Right atrium auricular region (tissue), 2 donors: ENCODE results near the gene SORL1. TPM values are rescaled to one million over a fixed set of nuclear protein-coding genes. Genes with fewer than 3 reads are reported as not detected.

Experiments used
- DNase-seq: peaks from one replicate; pipeline ENCODE4 v3.0.0-alpha.2; 2019; ENCODE audit warnings: low spot score
- H3K27ac ChIP-seq, 2 donors: fragments of 200-600 bp; sonication (generic); 1 replicate in 1 of 2; 2 replicates in 1 of 2; pipeline ENCODE4 v1.5.1; 2016 to 2019
- H3K27me3 ChIP-seq, 2 donors: fragments of 200-600 bp; sonication (generic); one replicate each; pipeline versions ENCODE4 v1.5.1 to v1.6.0; 2017 to 2019
- H3K36me3 ChIP-seq: fragments of 200-600 bp; sonication (generic); one replicate; pipeline ENCODE4 v1.5.1; 2016
- H3K4me1 ChIP-seq, 2 donors: fragments of 200-600 bp; sonication (generic); one replicate each; pipeline versions ENCODE4 v1.5.1 to v1.6.0; 2017 to 2019
- H3K4me3 ChIP-seq, 2 donors: fragments of 200-600 bp; sonication (generic); 1 replicate in 1 of 2; 2 replicates in 1 of 2; pipeline ENCODE4 v1.5.1; 2017 to 2019; ENCODE audit warnings: mild to moderate bottlenecking in 1 of 2, moderate library complexity in 1 of 2
- H3K9me3 ChIP-seq, 2 donors: fragments of 200-600 bp; sonication (generic); one replicate each; pipeline ENCODE4 v1.5.1; 2019
- total RNA-seq, 2 donors: library from RNA; depleted of rRNA; stranded (reverse); fragments of >200 nt; gene quantifications; one replicate each; pipeline ENCODE4 v1.1.0, GENCODE V29; 2016
- TF ChIP-seq, protein P1 (sequence below), 2 donors: fragments of 200-600 bp; sonication (generic); IDR thresholded peaks; one replicate each; pipeline ENCODE4 v1.5.1; 2019; ENCODE audit warnings: antibody characterized with exemption in 2 of 2

Gene SORL1
- total RNA-seq, 2 donors from 2014 or later: 6.4 to 7.5 TPM

DNA sequence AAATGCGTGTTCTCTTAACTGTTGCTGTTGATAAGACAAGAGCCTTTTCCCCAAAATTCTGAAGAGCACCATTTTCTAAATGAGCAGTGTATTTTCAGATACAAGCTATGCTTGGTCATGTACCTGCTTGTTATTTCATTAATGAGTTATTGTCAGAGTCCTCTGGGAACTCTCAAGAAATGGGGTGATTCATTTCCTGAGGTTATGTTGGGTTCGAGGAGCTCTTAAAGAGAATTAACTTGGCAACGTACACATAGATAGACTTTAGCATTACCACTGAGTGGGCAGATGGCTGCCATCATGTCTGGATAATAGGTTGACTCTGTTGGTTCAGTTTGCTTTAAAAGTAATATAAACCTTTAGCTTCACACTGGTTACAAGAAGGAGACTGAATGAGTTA is 88.5 kb downstream of the SORL1 start:
- H3K27ac ChIP-seq: no peak overlapping the region
- no peak for DNase-seq
- H3K4me1 ChIP-seq: no peaks in the 10 kb centered on the region
- TF ChIP-seq, protein P1, sequence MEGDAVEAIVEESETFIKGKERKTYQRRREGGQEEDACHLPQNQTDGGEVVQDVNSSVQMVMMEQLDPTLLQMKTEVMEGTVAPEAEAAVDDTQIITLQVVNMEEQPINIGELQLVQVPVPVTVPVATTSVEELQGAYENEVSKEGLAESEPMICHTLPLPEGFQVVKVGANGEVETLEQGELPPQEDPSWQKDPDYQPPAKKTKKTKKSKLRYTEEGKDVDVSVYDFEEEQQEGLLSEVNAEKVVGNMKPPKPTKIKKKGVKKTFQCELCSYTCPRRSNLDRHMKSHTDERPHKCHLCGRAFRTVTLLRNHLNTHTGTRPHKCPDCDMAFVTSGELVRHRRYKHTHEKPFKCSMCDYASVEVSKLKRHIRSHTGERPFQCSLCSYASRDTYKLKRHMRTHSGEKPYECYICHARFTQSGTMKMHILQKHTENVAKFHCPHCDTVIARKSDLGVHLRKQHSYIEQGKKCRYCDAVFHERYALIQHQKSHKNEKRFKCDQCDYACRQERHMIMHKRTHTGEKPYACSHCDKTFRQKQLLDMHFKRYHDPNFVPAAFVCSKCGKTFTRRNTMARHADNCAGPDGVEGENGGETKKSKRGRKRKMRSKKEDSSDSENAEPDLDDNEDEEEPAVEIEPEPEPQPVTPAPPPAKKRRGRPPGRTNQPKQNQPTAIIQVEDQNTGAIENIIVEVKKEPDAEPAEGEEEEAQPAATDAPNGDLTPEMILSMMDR (IDR thresholded peaks at IDR 0.05): no peak
- no peak overlapping the region for H3K4me3 ChIP-seq
- no peaks in the 10 kb centered on the region for H3K36me3 ChIP-seq
- H3K9me3 ChIP-seq: no peaks in the 10 kb centered on the region
- H3K27me3 ChIP-seq: no peaks in the 10 kb centered on the region

DNA sequence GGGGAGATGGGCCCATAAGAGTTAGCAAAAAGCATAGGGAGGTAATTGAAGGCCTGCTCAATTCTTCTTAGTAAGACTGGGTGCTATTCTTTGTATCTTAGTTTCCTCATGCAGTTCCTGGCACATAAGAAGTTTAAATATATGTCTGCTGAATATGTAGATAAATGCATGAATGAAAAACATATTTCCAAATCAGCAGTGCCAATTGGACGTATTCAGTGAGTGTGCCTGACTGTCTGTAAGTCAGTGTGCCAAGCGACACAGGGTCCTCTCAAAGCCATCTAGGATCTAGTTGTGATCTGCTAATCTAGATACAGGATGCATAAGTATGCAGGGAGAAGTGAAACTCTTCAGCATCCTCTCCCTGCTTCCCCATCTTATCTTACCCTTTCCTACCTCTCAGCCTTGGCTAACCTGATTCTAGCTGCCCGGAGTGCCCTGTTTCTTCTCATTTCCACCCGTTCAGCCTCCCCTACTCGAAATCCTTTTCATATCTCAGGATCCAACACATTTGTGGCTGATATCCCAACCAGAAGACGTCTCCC is 91.8 kb downstream of the SORL1 start:
- no peak overlapping the region for H3K27ac ChIP-seq
- no peaks in the 10 kb centered on the region for H3K27me3 ChIP-seq
- TF ChIP-seq, protein P1 (IDR thresholded peaks at IDR 0.05): no peak
- DNase-seq: no peak
- no peaks in the 10 kb centered on the region for H3K36me3 ChIP-seq
- no peaks in the 10 kb centered on the region for H3K9me3 ChIP-seq
- no peaks in the 10 kb centered on the region for H3K4me1 ChIP-seq
- no peak overlapping the region for H3K4me3 ChIP-seq

DNA sequence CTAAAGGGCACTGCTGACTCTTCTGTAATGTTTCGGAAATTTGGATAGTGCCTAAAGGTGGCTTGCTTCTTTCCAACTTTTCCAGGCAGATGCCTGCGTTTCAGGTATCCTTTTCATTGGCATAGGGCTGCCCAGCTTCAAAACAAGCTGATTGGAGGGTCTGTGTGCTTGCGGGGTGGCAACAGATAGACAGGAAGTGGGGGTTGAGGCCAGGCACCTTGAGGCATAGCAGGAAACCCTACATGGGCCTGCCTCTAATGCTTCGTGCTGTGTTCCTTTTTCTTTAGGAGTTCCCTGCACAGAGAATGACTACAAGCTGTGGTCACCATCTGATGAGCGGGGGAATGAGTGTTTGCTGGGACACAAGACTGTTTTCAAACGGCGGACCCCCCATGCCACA is 92.8 kb downstream of the SORL1 start:
- DNase-seq: no peak
- Histone ChIP-seq H3K9me3 (no peaks in the 10 kb centered on the region), H3K4me3 (no peak overlapping the region), H3K27me3 (no peaks in the 10 kb centered on the region), H3K36me3 (no peaks in the 10 kb centered on the region), H3K4me1 (no peaks in the 10 kb centered on the region), H3K27ac (no peak overlapping the region)
- TF ChIP-seq, protein P1 (IDR thresholded peaks at IDR 0.05): no peak

DNA sequence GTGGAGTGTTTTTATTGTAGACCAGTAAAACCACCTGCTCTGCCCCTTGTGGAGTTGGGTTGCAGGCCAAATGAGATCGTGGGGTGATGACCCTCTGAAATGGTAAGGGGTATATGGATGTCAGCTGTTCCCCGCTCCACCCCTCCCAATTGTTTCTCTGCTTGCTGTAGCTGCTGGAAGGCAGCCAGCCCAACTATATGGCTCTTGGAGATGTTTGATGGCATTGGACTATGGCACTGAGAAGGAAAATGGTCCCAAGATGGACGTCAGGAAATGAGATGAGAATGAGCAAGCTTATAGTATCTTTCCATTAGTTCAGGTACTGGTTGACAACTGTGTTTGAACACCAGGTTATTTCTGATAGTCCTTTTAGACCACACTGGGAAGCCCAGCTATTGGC is 95.5 kb downstream of the SORL1 start:
- TF ChIP-seq, protein P1 (IDR thresholded peaks at IDR 0.05): no peak
- Histone ChIP-seq H3K4me1 (no peaks in the 10 kb centered on the region), H3K4me3 (no peak overlapping the region), H3K27ac (no peak overlapping the region), H3K27me3 (no peaks in the 10 kb centered on the region), H3K36me3 (no peaks in the 10 kb centered on the region), H3K9me3 (no peaks in the 10 kb centered on the region)
- peak; percentile 28 for DNase-seq

DNA sequence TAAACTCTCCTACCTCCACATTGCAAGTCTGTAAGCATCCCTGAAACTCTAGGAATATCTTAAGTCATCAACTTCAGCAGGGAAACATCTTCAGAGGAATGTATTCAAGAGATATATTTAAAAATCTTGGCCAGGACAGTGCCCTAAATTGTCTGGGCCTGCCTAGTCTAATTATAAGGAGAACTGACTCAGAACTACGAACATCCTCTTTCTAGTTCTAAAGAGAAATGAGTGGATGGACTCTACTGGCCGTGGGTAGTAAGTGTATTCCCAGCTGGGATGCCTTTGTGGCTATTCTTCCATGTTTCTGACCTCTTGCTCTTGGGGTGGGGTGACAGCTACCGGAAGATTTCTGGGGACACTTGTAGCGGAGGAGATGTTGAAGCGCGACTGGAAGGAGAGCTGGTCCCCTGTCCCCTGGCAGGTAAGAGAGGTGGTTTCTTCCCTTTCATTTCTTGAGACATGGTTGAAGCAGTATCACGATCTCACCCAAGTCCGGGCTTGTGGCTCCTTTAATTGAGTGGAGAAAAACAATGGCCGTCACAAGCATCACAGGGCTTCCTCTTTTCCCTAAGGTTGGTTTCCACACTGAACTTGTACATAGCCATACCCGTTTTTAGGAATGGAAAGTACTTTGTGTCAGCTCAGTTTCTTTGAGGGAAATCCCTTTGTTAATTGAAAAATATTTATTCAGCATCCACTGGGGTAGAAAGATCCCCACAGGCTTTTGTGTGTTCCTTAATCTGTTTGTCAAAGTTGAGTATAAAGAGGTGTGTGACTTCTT is 98.3 kb downstream of the SORL1 start:
- no peaks in the 10 kb centered on the region for H3K27me3 ChIP-seq
- H3K9me3 ChIP-seq: no peaks in the 10 kb centered on the region
- no peaks in the 10 kb centered on the region for H3K36me3 ChIP-seq
- TF ChIP-seq, protein P1 (IDR thresholded peaks at IDR 0.05): no peak
- peak; percentile 40 for DNase-seq
- H3K27ac ChIP-seq: no peak overlapping the region
- H3K4me3 ChIP-seq: no peak overlapping the region
- H3K4me1 ChIP-seq: no peaks in the 10 kb centered on the region
